H1 (cell line): ENCODE results near the gene TRAK1. TPM values are rescaled to one million over a fixed set of nuclear protein-coding genes. Genes with fewer than 3 reads are reported as not detected.

Experiments used
- CTCF ChIP-seq, 3 experiments: IDR thresholded peaks; 1 replicate in 2 of 3; 2 replicates in 1 of 3; pipeline versions ENCODE4 v1.5.1 to v1.6.1; 2011; ENCODE audit warnings: low read length in 3 of 3, mild to moderate bottlenecking in 3 of 3, inconsistent platforms in 2 of 3, low read depth in 1 of 3, moderate library complexity in 1 of 3; ENCODE audit not compliant: insufficient read depth in 1 of 3; ENCODE audit errors: control extremely low read depth in 1 of 3
- polyA plus RNA-seq, 7 experiments: library from polyadenylated mRNA; depleted of rRNA in 3 of 7; stranded (reverse) in 5 of 7; unstranded in 2 of 7; fragments of >200 nt in 5 of 7; fragments of 200-250 nt in 2 of 7; gene quantifications; 1 replicate in 5 of 7; 2 replicates in 1 of 7; 4 replicates in 1 of 7; pipeline versions ENCODE4 v1.2.1 to v1.2.3, GENCODE V29; 2011 to 2013; ENCODE audit warnings: missing spikeins in 2 of 7, mixed read lengths in 2 of 7
- total RNA-seq: library from RNA; stranded (reverse); fragmentation: NEBNext Ultra II Directional; extraction: Animal tissue kit (Norgen Biotek cat#: 25700); gene quantifications from 2 replicates; pipeline ENCODE4 v1.2.1, GENCODE V29; 2021
- TF ChIP-seq, protein P1 (sequence below): IDR thresholded peaks from 2 replicates; pipeline ENCODE4 v1.6.1; 2012; ENCODE audit warnings: inconsistent platforms

The TRAK1 gene
- total and polyA plus RNA-seq, 2 of the 8 experiments (the other 6 are each of a cell fraction or from before 2014, with no cell fraction given), result 21.3 to 32.7 TPM

DNA sequence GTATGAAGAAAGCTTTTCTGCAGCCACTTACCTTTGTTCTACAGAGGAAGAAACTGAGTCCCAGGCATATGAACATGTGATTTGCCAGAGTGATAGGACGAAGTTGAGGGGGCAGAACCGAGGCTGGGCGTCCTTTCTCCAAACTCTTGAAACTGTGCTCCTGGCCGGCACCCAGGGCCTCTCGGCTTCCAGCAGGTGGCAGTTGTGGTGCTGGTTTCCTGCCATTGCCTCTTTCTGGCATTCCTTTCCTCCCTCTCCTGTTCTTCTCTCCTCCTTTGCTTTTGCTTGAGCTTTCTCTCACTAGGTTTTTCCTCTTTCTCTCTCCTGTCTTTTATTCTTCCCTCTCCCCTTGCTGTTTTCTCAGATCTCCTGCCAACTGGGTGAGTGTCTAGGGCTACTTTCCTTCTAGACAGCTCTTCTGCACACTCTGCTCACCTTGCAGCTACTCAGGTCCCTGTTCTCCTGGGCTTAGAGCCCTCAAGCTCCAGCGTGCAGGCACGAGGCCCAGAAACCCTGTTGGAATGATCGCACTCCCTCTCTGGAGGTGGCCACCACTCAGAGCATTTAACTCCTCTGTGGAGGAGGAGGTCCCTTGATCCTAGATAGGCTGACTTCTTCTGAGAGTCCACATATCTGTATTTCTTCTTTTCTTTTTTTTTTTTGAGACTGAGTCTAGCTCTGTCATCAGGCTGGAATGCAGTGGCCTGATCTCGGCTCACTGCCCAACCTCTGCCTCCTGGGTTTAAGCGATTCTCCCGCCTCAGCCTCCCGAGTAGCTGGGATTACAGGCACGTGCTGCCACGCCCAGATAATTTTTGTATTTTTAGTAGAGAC is 26.2 kb downstream of the TRAK1 start (continued):
- TF ChIP-seq CTCF (IDR thresholded peaks at IDR 0.05; ENCODE audit: control extremely low read depth in 1 of 3, insufficient read depth in 1 of 3, low read depth in 1 of 3, low read length in 3 of 3), result peak; percentile 65 to 78 (median 73)
- TF ChIP-seq, protein P1, sequence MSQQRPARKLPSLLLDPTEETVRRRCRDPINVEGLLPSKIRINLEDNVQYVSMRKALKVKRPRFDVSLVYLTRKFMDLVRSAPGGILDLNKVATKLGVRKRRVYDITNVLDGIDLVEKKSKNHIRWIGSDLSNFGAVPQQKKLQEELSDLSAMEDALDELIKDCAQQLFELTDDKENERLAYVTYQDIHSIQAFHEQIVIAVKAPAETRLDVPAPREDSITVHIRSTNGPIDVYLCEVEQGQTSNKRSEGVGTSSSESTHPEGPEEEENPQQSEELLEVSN, result no peak
